ENCODE measurements around the gene TLR8.
A peak's percentile ranks its signal among the peaks of the same experiment; 100 is the strongest.
"Not testable (repeated sequence)": the region's sequence is repeated elsewhere in the genome, so short reads cannot be mapped to it uniquely, and the experiment has no call there.

The TLR8 gene

GRCh38 chrX:12898073-12898472, 8.3 kb upstream of the TLR8 start:
- no peak for DNase-seq (ENCODE audit: low spot score)

DNA sequence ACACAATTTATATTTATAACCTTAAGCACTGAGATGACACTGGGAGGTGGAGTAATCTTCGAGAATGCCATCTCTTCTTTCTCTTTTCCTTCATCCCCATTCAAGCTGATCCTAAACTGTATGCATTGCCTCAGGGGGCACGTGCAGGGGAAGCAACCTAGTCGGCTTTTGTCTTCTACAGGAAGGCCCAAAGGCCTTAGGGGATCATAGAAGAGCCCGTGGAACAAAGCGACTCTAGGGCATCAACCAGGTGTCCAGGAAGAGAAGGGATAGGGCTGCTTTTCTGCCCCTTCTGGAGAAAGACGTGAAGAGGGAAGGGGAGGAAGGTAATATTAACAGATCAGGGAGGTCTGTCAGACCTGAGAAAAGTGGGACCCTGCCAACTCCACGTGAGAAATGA, 6.9 kb upstream of the TLR8 start:
- DNase-seq (ENCODE audit: low spot score), result no peak

GRCh38 chrX:12901486-12901885, 4.9 kb upstream of the TLR8 start:
- peak; percentile 67 for DNase-seq (ENCODE audit: low spot score)

DNA sequence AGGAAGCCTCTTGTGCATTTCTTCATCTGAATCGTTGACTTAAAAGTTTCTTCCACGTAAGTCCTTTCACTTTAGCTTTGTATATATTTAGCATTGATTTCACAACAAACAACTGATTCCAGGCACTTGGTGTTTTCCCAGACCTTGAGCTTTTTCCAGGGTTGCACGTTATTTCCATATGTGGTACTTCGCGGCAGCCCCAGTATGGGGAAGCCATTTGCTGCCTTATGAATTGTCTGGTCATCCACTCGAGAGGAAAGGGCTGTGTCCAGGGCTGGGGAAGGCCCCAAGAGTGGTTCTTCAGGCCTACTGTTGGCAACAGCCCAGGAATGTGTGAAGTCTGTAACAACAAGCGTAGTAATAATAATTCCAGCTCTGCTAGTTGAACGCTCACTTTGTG, 2.8 kb upstream of the TLR8 start:
- DNase-seq (ENCODE audit: low spot score), result no peak

GRCh38 chrX:12910423-12911121, 4.2 kb downstream of the TLR8 start:
- DNase-seq (ENCODE audit: low spot score), result no peak

GRCh38 chrX:12911122-12911470, 4.7 kb downstream of the TLR8 start:
- DNase-seq (ENCODE audit: low spot score), result no peak

- no peak for DNase-seq (ENCODE audit: low spot score)
Measured at GRCh38 chrX:12912791-12913482, 6.5 kb downstream of the TLR8 start.

GRCh38 chrX:12917753-12918152, 11.3 kb downstream of the TLR8 start:
- DNase-seq (ENCODE audit: low spot score), result no peak

GRCh38 chrX:12919051-12919450, 12.6 kb downstream of the TLR8 start:
- DNase-seq (ENCODE audit: low spot score), result no peak

DNA sequence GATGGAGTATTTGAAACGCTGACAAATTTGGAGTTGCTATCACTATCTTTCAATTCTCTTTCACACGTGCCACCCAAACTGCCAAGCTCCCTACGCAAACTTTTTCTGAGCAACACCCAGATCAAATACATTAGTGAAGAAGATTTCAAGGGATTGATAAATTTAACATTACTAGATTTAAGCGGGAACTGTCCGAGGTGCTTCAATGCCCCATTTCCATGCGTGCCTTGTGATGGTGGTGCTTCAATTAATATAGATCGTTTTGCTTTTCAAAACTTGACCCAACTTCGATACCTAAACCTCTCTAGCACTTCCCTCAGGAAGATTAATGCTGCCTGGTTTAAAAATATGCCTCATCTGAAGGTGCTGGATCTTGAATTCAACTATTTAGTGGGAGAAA, 13.2 kb downstream of the TLR8 start:
- no peak for DNase-seq (ENCODE audit: low spot score)

- DNase-seq (ENCODE audit: low spot score), result no peak
Measured at GRCh38 chrX:12920990-12921389, 14.6 kb downstream of the TLR8 start.

DNA sequence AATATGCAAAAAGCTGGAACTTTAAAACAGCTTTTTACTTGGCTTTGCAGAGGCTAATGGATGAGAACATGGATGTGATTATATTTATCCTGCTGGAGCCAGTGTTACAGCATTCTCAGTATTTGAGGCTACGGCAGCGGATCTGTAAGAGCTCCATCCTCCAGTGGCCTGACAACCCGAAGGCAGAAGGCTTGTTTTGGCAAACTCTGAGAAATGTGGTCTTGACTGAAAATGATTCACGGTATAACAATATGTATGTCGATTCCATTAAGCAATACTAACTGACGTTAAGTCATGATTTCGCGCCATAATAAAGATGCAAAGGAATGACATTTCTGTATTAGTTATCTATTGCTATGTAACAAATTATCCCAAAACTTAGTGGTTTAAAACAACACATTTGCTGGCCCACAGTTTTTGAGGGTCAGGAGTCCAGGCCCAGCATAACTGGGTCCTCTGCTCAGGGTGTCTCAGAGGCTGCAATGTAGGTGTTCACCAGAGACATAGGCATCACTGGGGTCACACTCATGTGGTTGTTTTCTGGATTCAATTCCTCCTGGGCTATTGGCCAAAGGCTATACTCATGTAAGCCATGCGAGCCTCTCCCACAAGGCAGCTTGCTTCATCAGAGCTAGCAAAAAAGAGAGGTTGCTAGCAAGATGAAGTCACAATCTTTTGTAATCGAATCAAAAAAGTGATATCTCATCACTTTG, 15.6 kb downstream of the TLR8 start:
- DNase-seq (ENCODE audit: low spot score), result no peak

GRCh38 chrX:12922599-12922919, 16.1 kb downstream of the TLR8 start:
- no peak for DNase-seq (ENCODE audit: low spot score)

DNA sequence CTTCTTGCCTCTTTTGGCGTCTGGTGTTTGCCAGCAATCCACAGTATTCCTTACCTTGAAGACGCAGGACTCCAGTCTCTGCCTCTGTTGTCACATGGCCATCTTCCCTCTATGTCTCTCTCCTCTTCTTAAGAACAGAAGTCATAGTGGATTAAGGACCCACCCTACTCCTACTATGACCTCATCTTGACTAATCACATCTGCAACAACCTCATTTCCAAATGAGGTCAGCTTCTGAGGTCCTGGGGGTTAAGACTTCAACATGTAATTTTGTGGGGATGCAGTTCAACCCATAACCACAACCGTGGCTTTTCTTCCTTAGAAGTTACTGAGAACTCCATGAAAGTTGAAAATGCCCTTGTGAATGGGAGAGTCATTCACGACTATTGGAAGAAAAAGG, 23.3 kb downstream of the TLR8 start:
- DNase-seq (ENCODE audit: low spot score), result no peak

DNA sequence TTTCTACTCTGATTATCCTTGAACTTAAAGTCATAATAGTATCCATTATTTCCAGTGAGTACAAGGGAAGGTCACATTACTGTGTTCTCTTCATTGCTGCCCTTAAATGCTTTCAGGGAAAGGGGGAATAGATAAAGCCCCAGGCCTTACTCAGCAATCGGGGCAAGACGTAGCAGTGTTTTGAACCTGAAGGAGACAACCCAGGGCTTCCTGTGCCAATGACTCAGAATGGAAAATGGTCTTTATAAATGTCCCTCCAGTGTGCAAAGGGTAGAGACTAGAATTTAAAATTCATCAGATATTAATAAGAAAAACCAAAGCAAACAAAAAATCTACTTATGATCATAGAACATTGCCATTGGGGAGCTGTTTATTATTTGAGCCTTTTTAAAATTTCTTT, 23.7 kb downstream of the TLR8 start:
- DNase-seq (ENCODE audit: low spot score), result no peak

DNA sequence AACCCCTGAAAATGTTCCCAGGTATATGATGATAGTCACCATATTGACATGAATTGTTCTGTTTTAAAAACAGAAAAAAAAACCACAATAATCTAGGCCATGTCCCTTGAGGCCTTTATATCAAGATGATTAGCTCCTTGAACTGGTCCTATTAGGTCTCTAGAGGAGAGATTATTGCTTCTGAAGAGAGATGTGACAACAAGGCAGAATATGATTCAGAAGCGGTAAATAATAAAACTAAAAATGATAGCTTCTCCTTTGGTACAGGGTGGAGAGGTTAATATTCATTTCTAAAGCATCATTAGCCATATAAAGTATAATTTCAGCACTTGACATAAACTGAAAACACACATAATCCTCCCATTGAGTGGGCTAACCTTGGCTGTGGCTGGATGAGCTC, 25.8 kb downstream of the TLR8 start:
- no peak for DNase-seq (ENCODE audit: low spot score)

DNA sequence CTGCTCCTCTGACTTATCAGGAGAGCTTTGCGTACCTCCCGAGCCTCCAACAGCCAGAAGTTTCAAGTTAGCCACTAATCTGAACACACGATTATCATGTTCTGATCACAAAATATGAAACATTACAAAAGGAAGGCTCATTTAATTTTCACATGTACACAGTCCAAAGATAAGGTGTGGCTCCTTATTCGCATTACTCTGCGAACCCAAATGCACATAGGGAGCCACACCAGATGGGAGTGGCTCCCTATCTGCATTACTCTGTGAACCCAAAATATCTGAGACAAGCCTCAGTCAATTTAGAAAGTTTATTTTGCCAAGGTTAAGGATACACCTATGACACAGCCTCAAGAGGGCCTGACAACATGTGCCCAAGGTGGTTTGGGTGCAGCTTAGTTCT, 28.4 kb downstream of the TLR8 start:
- no peak for DNase-seq (ENCODE audit: low spot score)

GRCh38 chrX:12936947-12937346, 30.5 kb downstream of the TLR8 start:
- DNase-seq (ENCODE audit: low spot score), result no peak

DNA sequence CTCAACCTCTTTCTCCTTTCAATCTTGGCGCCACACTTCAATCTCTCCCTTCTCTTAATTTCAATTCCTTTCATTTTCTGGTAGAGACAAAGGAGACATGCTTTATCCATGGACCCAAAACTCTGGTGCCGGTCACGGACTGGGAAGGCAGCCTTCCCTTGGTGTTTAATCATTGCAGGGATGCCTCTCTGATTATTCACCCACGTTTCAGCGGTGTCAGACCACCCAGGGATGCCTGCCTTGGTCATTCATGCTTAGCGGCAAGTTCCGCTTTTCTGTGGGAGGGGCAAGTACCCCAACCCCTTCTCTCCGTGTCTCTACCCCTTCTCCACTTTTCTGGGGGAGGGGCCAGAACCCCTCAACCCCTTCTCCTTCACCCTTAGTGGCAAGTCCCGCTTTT, 34.1 kb downstream of the TLR8 start:
- not testable (repeated sequence) for DNase-seq (ENCODE audit: low spot score)

DNA sequence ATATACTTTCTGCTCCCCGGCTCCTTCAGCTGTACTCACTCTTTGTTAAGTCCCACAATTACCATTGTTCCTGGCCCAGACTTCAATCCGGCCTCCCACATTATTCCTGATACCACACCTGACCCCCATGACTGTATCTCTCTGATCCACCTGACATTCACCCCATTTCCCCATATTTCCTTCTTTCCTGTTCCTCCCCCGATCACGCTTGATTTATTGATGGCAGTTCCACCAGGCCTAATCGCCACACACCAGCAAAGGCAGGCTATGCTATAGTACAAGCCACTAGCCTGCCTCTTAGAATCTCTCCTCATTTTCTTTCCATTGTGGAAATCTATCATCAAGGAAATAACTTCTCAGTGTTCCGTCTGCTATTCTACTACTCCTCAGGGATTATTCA, 37.2 kb downstream of the TLR8 start:
- not testable (repeated sequence) for DNase-seq (ENCODE audit: low spot score)

- not testable (repeated sequence) for DNase-seq (ENCODE audit: low spot score)
Measured at GRCh38 chrX:12944452-12944851, 38.0 kb downstream of the TLR8 start.

DNA sequence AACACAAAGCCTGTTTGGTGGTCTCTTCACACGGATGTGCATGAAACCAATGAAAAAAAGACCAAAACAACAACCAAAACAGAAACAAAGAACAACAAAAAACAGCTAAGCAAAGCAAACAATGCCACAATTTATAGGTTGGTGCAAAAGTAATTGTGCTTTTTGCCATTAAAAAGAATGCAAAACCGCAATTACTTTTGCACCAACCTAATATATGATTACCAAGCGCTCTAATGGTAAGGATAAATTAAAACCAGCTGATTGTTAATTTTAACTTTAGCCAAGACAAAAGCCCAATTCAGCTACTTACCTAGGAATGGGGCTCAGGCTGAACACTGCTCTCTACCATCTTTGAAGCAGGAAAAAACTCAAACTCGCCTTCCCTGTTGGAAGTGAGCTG, 39.1 kb downstream of the TLR8 start:
- DNase-seq (ENCODE audit: low spot score), result no peak

DNA sequence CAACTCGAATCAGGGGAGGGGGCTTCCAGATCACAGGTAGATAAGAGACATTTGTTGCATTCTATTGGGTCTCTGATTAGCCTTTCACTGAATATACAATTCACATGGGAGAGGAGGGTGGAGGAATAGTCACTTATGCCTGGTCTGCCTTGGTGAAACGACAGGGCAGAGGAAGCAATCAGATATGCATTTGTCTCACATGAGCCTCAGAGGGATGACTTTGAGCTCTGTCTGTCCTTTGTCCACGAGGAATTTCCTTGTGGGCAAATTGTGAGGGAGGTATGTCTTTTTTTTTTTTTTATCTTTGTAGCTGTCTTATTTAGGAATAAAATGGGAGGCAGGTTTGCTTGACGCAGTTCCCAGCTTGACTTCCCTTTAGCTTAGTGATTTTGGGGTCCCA, 40.0 kb downstream of the TLR8 start:
- DNase-seq (ENCODE audit: low spot score), result no peak
